HepG2 (cell line): ENCODE results near the gene TNC. TPM values are rescaled to one million over a fixed set of nuclear protein-coding genes. Genes with fewer than 3 reads are reported as not detected.

ENCODE experiments used
- ATAC-seq: fragments of 200-7000 bp; cut with Tn5 transposase; 3 replicates; pipeline ENCODE4 v1.9.1; 2020; ENCODE audit warnings: mild to moderate bottlenecking, moderate library complexity
- BruUV-seq: library from RNA; stranded (reverse); fragments of 400-500 nt; replicated peaks from 2 replicates; lab custom pipeline; 2021; lab: Mats Ljungman, UMichigan
- CTCF ChIA-PET: fragments of 300-600 bp; formaldehyde crosslinking; extraction: SDS; loops from one replicate; lab custom pipeline; 2021; ENCODE audit warnings: low total read pairs, inconsistent platforms, low intra/inter-chr PET ratio; lab: Yijun Ruan, JAX
- POLR2A ChIA-PET: fragments of 350-600 bp; sonication (Branson Sonifier 250); formaldehyde crosslinking; loops from one replicate; lab custom pipeline; 2020; ENCODE audit warnings: antibody characterized with exemption, inconsistent platforms; lab: Yijun Ruan, JAX
- DNase-seq: peaks from one replicate; pipeline ENCODE4 v3.0.0-alpha.2; 2015; ENCODE audit warnings: low spot score
- FAIRE-seq: peaks from 3 replicates; lab custom pipeline; 2011; peaks lifted over from hg19 to GRCh38; lab: Jason Lieb, UNC
- H2AFZ ChIP-seq: one replicate; pipeline ENCODE4 v1.6.1; 2011; ENCODE audit warnings: low read length, inconsistent platforms
- H3K27ac ChIP-seq: fragments of 300-600 bp; 3 replicates; pipeline ENCODE4 v1.8.0; 2011; ENCODE audit warnings: mixed run types, mild to moderate bottlenecking, mixed read lengths, low read length, inconsistent platforms; ENCODE audit not compliant: insufficient read depth; ENCODE audit errors: extremely low read length
- H3K27me3 ChIP-seq, 2 experiments: fragments of 200-600 bp in 1 of 2; 2 replicates in 1 of 2; 3 replicates in 1 of 2; pipeline versions ENCODE4 v1.6.0 to v1.8.0; 2011; ENCODE audit warnings: low read length in 2 of 2, mild to moderate bottlenecking in 2 of 2, moderate library complexity in 2 of 2, inconsistent platforms in 1 of 2; ENCODE audit not compliant: insufficient read depth in 2 of 2, control insufficient read depth in 1 of 2
- H3K36me3 ChIP-seq, 2 experiments: fragments of 200-600 bp in 1 of 2; replicated peaks in 1 of 2; 2 replicates in 1 of 2; 3 replicates in 1 of 2; pipeline versions ENCODE4 v1.5.1 to v1.8.0; 2011; ENCODE audit warnings: low read length in 2 of 2, inconsistent platforms in 1 of 2; ENCODE audit not compliant: insufficient read depth in 2 of 2, control insufficient read depth in 1 of 2
- H3K4me1 ChIP-seq: 2 replicates; pipeline ENCODE4 v1.5.1; 2012; ENCODE audit warnings: low read length, inconsistent platforms; ENCODE audit not compliant: insufficient read depth
- H3K4me2 ChIP-seq: 2 replicates; pipeline ENCODE4 v1.6.0; 2011; ENCODE audit warnings: low read depth, low read length, inconsistent platforms
- H3K4me3 ChIP-seq, 3 experiments: fragments of 200-600 bp in 1 of 3; sonication (generic), shearing (Covaris generic) in 1 of 3; replicated peaks in 1 of 3; 2 replicates each; pipeline ENCODE4 v1.5.1; 2011 to 2016; ENCODE audit warnings: low read length in 3 of 3, inconsistent platforms in 2 of 3, low read depth in 2 of 3, mild to moderate bottlenecking in 2 of 3, control low read depth in 1 of 3, mixed read lengths in 1 of 3; ENCODE audit not compliant: insufficient read depth in 1 of 3
- H3K79me2 ChIP-seq: one replicate; pipeline ENCODE4 v1.6.1; 2011; ENCODE audit warnings: low read length, inconsistent platforms; ENCODE audit not compliant: insufficient read depth
- H3K9ac ChIP-seq: 2 replicates; pipeline ENCODE4 v1.6.0; 2011; ENCODE audit warnings: mild to moderate bottlenecking, low read depth, low read length, inconsistent platforms; ENCODE audit not compliant: insufficient read depth
- H3K9me3 ChIP-seq: 2 replicates; pipeline ENCODE4 v1.5.1; 2012; ENCODE audit warnings: mild to moderate bottlenecking, low read length
- H4K20me1 ChIP-seq: 2 replicates; pipeline ENCODE4 v1.6.0; 2011; ENCODE audit warnings: inconsistent platforms, mild to moderate bottlenecking, low read length, moderate library complexity; ENCODE audit not compliant: insufficient read depth
- FIP1L1 ChIP-seq: fragments of 200-400 bp; formaldehyde crosslinking; IDR thresholded peaks from 2 replicates; pipeline ENCODE4 v1.6.1; 2018; ENCODE audit warnings: low read depth, mild to moderate bottlenecking, low read length, moderate library complexity, borderline replicate concordance; ENCODE audit not compliant: insufficient read depth
- NFKB2 ChIP-seq: sonication (generic); formaldehyde crosslinking; IDR thresholded peaks from 2 replicates; pipeline ENCODE4 v1.4.0; 2020; ENCODE audit warnings: missing genetic modification reagents, borderline replicate concordance
- PAF1 ChIP-seq: IDR thresholded peaks from 2 replicates; pipeline ENCODE4 v1.6.1; 2016; ENCODE audit warnings: missing genetic modification reagents, missing compliant biosample characterization
- PLSCR1 ChIP-seq: sonication (generic); formaldehyde crosslinking; IDR thresholded peaks from 2 replicates; pipeline ENCODE4 v1.5.0; 2020; ENCODE audit warnings: missing genetic modification reagents, mild to moderate bottlenecking, borderline replicate concordance
- POLR2AphosphoS5 ChIP-seq: IDR thresholded peaks from 2 replicates; pipeline ENCODE4 v1.6.1; 2012; ENCODE audit warnings: low read depth, low read length
- SETDB1 ChIP-seq: sonication (generic); formaldehyde crosslinking; IDR thresholded peaks from 2 replicates; pipeline ENCODE4 v1.5.1; 2020; ENCODE audit warnings: missing genetic modification reagents, mild to moderate bottlenecking, borderline replicate concordance
- TBL1XR1 ChIP-seq: fragments of 150-350 bp; IDR thresholded peaks from 2 replicates; pipeline ENCODE4 v1.6.1; 2014; ENCODE audit warnings: borderline replicate concordance, low read length; ENCODE audit not compliant: partially characterized antibody
- TFDP2 ChIP-seq: sonication (generic); formaldehyde crosslinking; IDR thresholded peaks from 2 replicates; pipeline ENCODE4 v1.4.0; 2020; ENCODE audit warnings: missing genetic modification reagents
- THYN1 ChIP-seq: sonication (generic); formaldehyde crosslinking; IDR thresholded peaks from 2 replicates; pipeline ENCODE4 v1.8.1; 2023; ENCODE audit warnings: low read depth, mild to moderate bottlenecking, moderate library complexity, missing genetic modification reagents, borderline replicate concordance
- ZNF318 ChIP-seq: sonication (generic); formaldehyde crosslinking; IDR thresholded peaks from 2 replicates; pipeline ENCODE4 v1.4.0; 2020; ENCODE audit warnings: mild to moderate bottlenecking, missing genetic modification reagents
- ZNF337 ChIP-seq: sonication (generic); formaldehyde crosslinking; IDR thresholded peaks from 2 replicates; pipeline ENCODE4 v1.5.1; 2020; ENCODE audit warnings: missing genetic modification reagents, low read depth, mild to moderate bottlenecking, borderline replicate concordance
- ZNF430 ChIP-seq: sonication (generic); formaldehyde crosslinking; IDR thresholded peaks from 2 replicates; pipeline ENCODE4 v1.9.0; 2021; ENCODE audit warnings: mild to moderate bottlenecking, missing genetic modification reagents
- ZNF619 ChIP-seq: sonication (generic); formaldehyde crosslinking; IDR thresholded peaks from 2 replicates; pipeline ENCODE4 v1.4.0; 2020; ENCODE audit warnings: mild to moderate bottlenecking, missing genetic modification reagents
- ZNF720 ChIP-seq: sonication (generic); formaldehyde crosslinking; IDR thresholded peaks from 2 replicates; pipeline ENCODE4 v1.4.0; 2020; ENCODE audit warnings: missing genetic modification reagents
- whole genome bisulfite sequencing: methylation state at CpG from one replicate; pipeline ENCODE4 v1.1.6; 2017; ENCODE audit warnings: low lambda C conversion rate; 5-methylcytosine and 5-hydroxymethylcytosine counted together
- in situ Hi-C: cut with HindIII; loops from 2 replicates; pipeline ENCODE4 v1.10.0; 2017; ENCODE audit warnings: low pct_unique_long_range_greater_than_20kb; ENCODE audit not compliant: extremely low pct_ligation_motif_present
- intact Hi-C: fragments of 100-400 bp; cut with micrococcal nuclease; formaldehyde crosslinking; loops from one replicate; pipeline ENCODE4 v1.10.0; 2022; ENCODE audit not compliant: unreplicated experiment
- polyA plus RNA-seq, 8 experiments: library from polyadenylated mRNA; depleted of rRNA in 3 of 8; stranded (reverse) in 7 of 8; unstranded in 1 of 8; fragments of >200 nt; fragmentation: Illumina TruSeq in 4 of 8; extraction: Trizol in 4 of 8; gene quantifications; 2 replicates each; pipeline versions ENCODE4 v1.2.1 to v1.2.3, GENCODE V29; 2011 to 2016; ENCODE audit warnings: low read depth in 4 of 8, missing spikeins in 1 of 8, mixed read lengths in 1 of 8; ENCODE audit not compliant: insufficient read depth in 1 of 8
- total RNA-seq, 5 experiments: library from RNA; depleted of rRNA; stranded (reverse); fragments of >200 nt; fragmentation: Illumina TruSeq; extraction: Trizol; gene quantifications; 2 replicates each; pipeline ENCODE4 v1.2.3, GENCODE V29; 2016; ENCODE audit warnings: low read depth in 1 of 5

TNC gene
- total and polyA plus RNA-seq, 2 of the 13 experiments (the other 11 are each of a cell fraction or from before 2014, with no cell fraction given), result not detected

- H3K9me3 ChIP-seq, result no peaks in the 10 kb centered on the region
- H3K36me3 ChIP-seq, result no peaks in the 10 kb centered on the region
- H3K4me3 ChIP-seq, result no peak overlapping the region
- H3K4me1 ChIP-seq, result no peaks in the 10 kb centered on the region
- ChIA-PET POLR2A (no interaction called here), CTCF (no interaction called here)
- no peaks in the 10 kb centered on the region for H3K79me2 ChIP-seq
- peaks cover 0 to 3% of the 10 kb centered on the region in 2 experiments; a peak in 2 of 5 replicates for H3K27me3 ChIP-seq
- DNase-seq (no peak), FAIRE-seq (no peak), ATAC-seq (no peak)
- 23% methylated on average over 5 of the region's 8 CpGs for WGBS
- H2AFZ ChIP-seq, result no peak overlapping the region
- no peak overlapping the region for H3K4me2 ChIP-seq
- H4K20me1 ChIP-seq, result no peaks in the 10 kb centered on the region
- no peak overlapping the region for H3K9ac ChIP-seq
- no peak overlapping the region for H3K27ac ChIP-seq
- BruUV-seq, result no TSS peak
- in situ Hi-C loops (no loop called here), intact Hi-C loops (no loop called here)
- no peak for TF ChIP-seq TBL1XR1
- no peak for TF ChIP-seq SETDB1 (CRISPR knock-in tag)
- TF ChIP-seq ZNF430 (CRISPR knock-in tag), result no peak
- TF ChIP-seq PLSCR1 (CRISPR knock-in tag), result no peak
- TF ChIP-seq PAF1 (CRISPR knock-in tag), result no peak
- no peak for TF ChIP-seq POLR2AphosphoS5
- no peak for TF ChIP-seq ZNF619 (CRISPR knock-in tag)
- no peak for TF ChIP-seq NFKB2 (CRISPR knock-in tag)
- no peak for TF ChIP-seq THYN1
- no peak for TF ChIP-seq TFDP2 (CRISPR knock-in tag)
- no peak for TF ChIP-seq ZNF318 (CRISPR knock-in tag)
- no peak for TF ChIP-seq FIP1L1
- no peak for TF ChIP-seq ZNF337 (CRISPR knock-in tag)
- TF ChIP-seq ZNF720 (CRISPR knock-in tag), result no peak
Measured at GRCh38 chr9:115118879-115119218, 892 bp upstream of the TNC start.
